ENCODE measurements around the gene LSM7. TPM values are rescaled to one million over a fixed set of nuclear protein-coding genes. Genes with fewer than 3 reads are reported as not detected.

The LSM7 gene
- total RNA-seq, 4 donors from 2014 or later, result 97.8 to 163 (median 128) TPM

DNA sequence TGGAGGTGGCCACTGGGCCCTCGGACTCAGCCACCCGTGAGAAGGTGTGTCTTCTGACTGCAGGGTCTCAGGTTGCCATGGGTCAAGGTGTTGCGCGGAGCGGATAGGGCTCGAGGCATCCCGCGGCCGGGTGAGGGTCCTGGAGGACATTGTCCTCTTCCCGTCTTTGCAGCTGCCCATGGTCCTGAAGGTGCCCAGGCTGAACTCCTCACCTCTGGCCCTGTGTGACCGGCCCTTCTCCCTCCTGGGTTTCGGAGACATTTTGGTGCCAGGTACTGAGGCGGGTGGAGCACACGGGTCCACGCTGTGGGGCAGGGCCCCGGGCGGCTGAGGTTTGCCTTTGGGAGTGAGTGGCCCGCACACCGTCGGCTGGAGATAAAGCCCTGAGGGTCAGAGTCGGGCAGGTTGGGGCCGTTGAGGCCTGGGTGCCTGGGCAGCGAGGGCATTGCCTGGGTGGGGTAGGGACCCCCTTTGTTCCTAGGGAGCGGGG lies 16.0 kb upstream of the LSM7 start:
- peaks cover 6 to 74% (median 10%) of the 10 kb centered on the region in 3 donors for H3K36me3 ChIP-seq
- H3K9me3 ChIP-seq, result no peaks in the 10 kb centered on the region
- no peak overlapping the region for H3K27ac ChIP-seq
- DNase-seq, result no peak
- intact Hi-C loops (cut with DNase I), result no loop called here
- H3K4me1 ChIP-seq, result peaks cover 0 to 24% (median 4%) of the 10 kb centered on the region in 3 donors
- 94% methylated on average over 7 of the region's 24 CpGs; no CpG with 5 or more reads in 1 of the 2 donors for WGBS, 2 donors
- no peak overlapping the region for H3K4me3 ChIP-seq
- no peaks in the 10 kb centered on the region for H3K27me3 ChIP-seq
- TF ChIP-seq POLR2A (IDR thresholded peaks at IDR 0.05), result no peak
- TF ChIP-seq, protein P1, sequence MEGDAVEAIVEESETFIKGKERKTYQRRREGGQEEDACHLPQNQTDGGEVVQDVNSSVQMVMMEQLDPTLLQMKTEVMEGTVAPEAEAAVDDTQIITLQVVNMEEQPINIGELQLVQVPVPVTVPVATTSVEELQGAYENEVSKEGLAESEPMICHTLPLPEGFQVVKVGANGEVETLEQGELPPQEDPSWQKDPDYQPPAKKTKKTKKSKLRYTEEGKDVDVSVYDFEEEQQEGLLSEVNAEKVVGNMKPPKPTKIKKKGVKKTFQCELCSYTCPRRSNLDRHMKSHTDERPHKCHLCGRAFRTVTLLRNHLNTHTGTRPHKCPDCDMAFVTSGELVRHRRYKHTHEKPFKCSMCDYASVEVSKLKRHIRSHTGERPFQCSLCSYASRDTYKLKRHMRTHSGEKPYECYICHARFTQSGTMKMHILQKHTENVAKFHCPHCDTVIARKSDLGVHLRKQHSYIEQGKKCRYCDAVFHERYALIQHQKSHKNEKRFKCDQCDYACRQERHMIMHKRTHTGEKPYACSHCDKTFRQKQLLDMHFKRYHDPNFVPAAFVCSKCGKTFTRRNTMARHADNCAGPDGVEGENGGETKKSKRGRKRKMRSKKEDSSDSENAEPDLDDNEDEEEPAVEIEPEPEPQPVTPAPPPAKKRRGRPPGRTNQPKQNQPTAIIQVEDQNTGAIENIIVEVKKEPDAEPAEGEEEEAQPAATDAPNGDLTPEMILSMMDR (IDR thresholded peaks at IDR 0.05), result no peak

- WGBS, 2 donors, result 97% methylated on average over 7 to 21 of the region's 31 CpGs
- no peak for DNase-seq
Observed at GRCh38 chr19:2343289-2343982, 15.1 kb upstream of the LSM7 start.

GRCh38 chr19:2342656-2343288 lies 14.4 kb upstream of the LSM7 start:
- TF ChIP-seq, protein P1 (IDR thresholded peaks at IDR 0.05), result no peak
- no peak for TF ChIP-seq POLR2A (IDR thresholded peaks at IDR 0.05)
- Histone ChIP-seq H3K27ac (no peak overlapping the region), H3K27me3 (no peaks in the 10 kb centered on the region), H3K36me3 (peaks cover 0 to 83% (median 12%) of the 10 kb centered on the region in 3 donors), H3K4me1 (peaks cover 0 to 24% (median 4%) of the 10 kb centered on the region in 3 donors), H3K9me3 (no peaks in the 10 kb centered on the region), H3K4me3 (no peak overlapping the region)
- intact Hi-C loops (cut with DNase I), result no loop called here
- 90 to 100% methylated on average over 4 to 9 of the region's 29 CpGs for WGBS, 2 donors
- DNase-seq, result no peak

More at GRCh38 chr19:2343289-2343982, 15.1 kb upstream of the LSM7 start:
- intact Hi-C loops (cut with DNase I), result no loop called here
- Histone ChIP-seq H3K36me3 (peaks cover 0 to 78% (median 12%) of the 10 kb centered on the region in 3 donors), H3K4me1 (peaks cover 0 to 24% (median 4%) of the 10 kb centered on the region in 3 donors), H3K27me3 (no peaks in the 10 kb centered on the region), H3K9me3 (no peaks in the 10 kb centered on the region), H3K4me3 (no peak overlapping the region), H3K27ac (no peak overlapping the region)
- TF ChIP-seq, protein P1 (IDR thresholded peaks at IDR 0.05), result no peak
- no peak for TF ChIP-seq POLR2A (IDR thresholded peaks at IDR 0.05)

DNA sequence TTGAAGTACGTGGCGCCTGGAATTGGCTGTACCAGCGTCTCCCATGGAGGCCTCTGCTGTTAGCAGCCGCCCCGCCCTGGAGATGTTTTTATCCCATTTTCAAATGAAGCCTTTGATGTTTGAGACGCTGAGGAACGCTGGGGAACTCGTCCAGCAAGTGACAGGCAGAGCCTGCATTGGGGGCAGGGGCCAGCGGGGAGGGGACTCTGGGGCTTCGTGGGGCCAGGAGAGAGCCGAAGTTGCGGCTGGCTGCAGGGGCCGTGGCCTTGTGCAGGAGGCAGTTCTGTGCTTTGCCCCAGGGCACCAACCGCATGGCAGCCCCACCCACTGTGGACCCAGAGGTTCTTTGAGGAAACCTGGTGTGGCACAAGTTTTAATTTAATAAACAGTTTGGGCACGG lies 13.6 kb upstream of the LSM7 start:
- intact Hi-C loops (cut with DNase I), result no loop called here
- Histone ChIP-seq H3K9me3 (no peaks in the 10 kb centered on the region), H3K36me3 (peaks cover 0 to 90% (median 12%) of the 10 kb centered on the region in 3 donors), H3K4me3 (no peak overlapping the region), H3K4me1 (peaks cover 0 to 24% (median 4%) of the 10 kb centered on the region in 3 donors), H3K27me3 (no peaks in the 10 kb centered on the region), H3K27ac (peak overlapping the region in 1 of 4 donors; percentile 29)
- no peak for TF ChIP-seq POLR2A (IDR thresholded peaks at IDR 0.05)
- 77 to 79% methylated on average over 5 to 6 of the region's 15 CpGs for WGBS, 2 donors
- no peak for DNase-seq

DNA sequence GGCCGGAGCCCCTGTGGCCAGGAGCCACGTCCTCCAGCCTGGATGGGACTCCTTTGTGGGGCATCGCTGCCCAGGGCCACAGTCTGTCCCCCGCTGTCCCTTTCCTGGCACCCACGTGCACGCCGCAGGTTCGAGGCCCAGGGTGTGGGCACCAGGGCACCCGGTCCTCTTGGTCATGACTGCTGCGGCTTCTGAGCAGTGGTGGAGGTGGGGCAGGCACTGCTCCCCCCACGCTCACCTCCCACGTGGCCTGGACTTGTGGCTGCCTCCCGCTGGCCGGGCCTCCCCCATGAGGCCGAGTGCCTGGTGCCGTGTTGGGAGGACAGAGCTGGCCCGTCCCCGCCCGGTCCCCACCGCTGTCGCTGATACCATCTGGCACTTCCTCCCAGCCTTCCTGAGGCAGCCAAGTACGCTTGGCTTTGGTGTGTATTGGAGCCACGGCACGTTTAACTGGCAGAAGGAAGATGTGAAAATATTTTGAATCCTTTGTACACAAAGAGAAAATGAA lies 12.9 kb upstream of the LSM7 start:
- intact Hi-C loops (cut with DNase I), result no loop called here

More for the DNA sequence above, 12.9 kb upstream of the LSM7 start:
- Histone ChIP-seq H3K27me3 (no peaks in the 10 kb centered on the region), H3K4me3 (no peak overlapping the region), H3K9me3 (no peaks in the 10 kb centered on the region), H3K36me3 (peaks cover 0 to 84% (median 12%) of the 10 kb centered on the region in 3 donors), H3K4me1 (peaks cover 0 to 24% (median 4%) of the 10 kb centered on the region in 3 donors), H3K27ac (peak overlapping the region in 1 of 4 donors; percentile 29)
- TF ChIP-seq, protein P1 (IDR thresholded peaks at IDR 0.05), result no peak
- TF ChIP-seq POLR2A (IDR thresholded peaks at IDR 0.05), result no peak
- WGBS, 2 donors, result no CpG with 5 or more reads among the region's 24 CpGs
- DNase-seq, result no peak
